Measurements from ENCODE around the gene ERVV-1. TPM values are rescaled to one million over a fixed set of nuclear protein-coding genes. Genes with fewer than 3 reads are reported as not detected.
"Not testable (repeated sequence)": the region's sequence is repeated elsewhere in the genome, so short reads cannot be mapped to it uniquely, and the experiment has no call there.

ERVV-1 gene, protein sequence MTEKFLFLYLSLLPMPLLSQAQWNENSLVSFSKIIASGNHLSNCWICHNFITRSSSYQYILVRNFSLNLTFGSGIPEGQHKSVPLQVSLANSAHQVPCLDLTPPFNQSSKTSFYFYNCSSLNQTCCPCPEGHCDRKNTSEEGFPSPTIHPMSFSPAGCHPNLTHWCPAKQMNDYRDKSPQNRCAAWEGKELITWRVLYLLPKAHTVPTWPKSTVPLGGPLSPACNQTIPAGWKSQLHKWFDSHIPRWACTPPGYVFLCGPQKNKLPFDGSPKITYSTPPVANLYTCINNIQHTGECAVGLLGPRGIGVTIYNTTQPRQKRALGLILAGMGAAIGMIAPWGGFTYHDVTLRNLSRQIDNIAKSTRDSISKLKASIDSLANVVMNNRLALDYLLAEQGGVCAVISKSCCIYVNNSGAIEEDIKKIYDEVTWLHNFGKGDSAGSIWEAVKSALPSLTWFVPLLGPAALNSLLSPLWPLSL
- total RNA-seq (not detected in 2 replicates), polyA plus RNA-seq (0.57 TPM in 1 of 2 replicates, not detected in the other)

DNA sequence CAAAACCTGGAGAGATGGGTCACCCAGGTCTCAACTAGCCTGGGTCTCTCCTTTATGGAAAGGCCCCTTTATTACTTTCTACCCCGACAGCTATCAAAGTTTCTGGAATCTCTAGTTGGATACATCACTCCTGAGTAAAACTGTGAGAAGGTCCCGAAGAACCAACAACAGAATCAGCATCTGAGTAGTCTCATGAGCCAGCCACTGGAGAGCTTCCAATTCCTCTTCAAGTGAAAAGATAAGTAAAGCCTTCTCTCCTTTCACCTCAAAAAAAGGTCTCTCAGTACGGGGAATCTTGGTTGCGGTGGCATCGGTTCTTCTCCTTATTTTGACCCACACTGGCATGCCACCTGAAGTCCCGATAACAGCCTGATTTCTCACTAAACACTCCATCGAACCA lies at the start of gene ERVV-1:
Gene ERVV-1, plus strand, starts transcription at position 301 of the 400 bp plus-strand sequence. CDS start 170 bp downstream, outside the sequence.
- TF ChIP-seq, protein P1, sequence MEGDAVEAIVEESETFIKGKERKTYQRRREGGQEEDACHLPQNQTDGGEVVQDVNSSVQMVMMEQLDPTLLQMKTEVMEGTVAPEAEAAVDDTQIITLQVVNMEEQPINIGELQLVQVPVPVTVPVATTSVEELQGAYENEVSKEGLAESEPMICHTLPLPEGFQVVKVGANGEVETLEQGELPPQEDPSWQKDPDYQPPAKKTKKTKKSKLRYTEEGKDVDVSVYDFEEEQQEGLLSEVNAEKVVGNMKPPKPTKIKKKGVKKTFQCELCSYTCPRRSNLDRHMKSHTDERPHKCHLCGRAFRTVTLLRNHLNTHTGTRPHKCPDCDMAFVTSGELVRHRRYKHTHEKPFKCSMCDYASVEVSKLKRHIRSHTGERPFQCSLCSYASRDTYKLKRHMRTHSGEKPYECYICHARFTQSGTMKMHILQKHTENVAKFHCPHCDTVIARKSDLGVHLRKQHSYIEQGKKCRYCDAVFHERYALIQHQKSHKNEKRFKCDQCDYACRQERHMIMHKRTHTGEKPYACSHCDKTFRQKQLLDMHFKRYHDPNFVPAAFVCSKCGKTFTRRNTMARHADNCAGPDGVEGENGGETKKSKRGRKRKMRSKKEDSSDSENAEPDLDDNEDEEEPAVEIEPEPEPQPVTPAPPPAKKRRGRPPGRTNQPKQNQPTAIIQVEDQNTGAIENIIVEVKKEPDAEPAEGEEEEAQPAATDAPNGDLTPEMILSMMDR (IDR thresholded peaks at IDR 0.05; ENCODE audit: low read depth, low read length) = no peak
- H3K27ac ChIP-seq = no peak within 1 kb of the TSS
- no peaks in the 10 kb centered on the region for H3K36me3 ChIP-seq
- no peak for DNase-seq (ENCODE audit: low read depth in 1 of 2, low spot score in 1 of 2)
- no peaks in the 10 kb centered on the region for H3K27me3 ChIP-seq
- no peaks in the 10 kb centered on the region for H3K9me3 ChIP-seq (ENCODE audit: low read depth)
- no peaks in the 10 kb centered on the region for H3K4me1 ChIP-seq (ENCODE audit: low read depth)
- no peak within 1 kb of the TSS for H3K4me3 ChIP-seq

DNA sequence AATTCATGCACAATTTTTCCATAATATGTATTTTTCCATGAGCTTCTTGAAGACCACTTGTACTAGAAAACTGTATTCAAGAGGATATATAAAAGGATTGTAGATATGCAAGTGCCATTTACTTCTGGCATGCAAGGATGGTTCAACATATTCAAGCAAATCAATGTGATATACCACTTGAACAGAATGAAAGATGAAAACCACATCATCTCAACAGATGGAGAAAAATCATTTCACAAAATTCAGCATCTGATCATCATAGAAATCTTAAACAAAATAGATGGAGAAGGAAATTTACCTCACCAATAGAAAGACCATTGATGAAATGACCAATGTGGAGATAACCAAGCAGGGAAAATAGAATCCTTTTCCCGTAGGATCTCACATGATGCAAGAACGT lies 45.9 kb upstream of the ERVV-1 start:
- Histone ChIP-seq H3K4me1 (ENCODE audit: low read depth) (no peaks in the 10 kb centered on the region), H3K27me3 (no peaks in the 10 kb centered on the region), H3K4me3 (no peak overlapping the region), H3K27ac (no peak overlapping the region), H3K36me3 (no peaks in the 10 kb centered on the region), H3K9me3 (ENCODE audit: low read depth) (no peaks in the 10 kb centered on the region)
- no peak for DNase-seq (ENCODE audit: low read depth in 1 of 2, low spot score in 1 of 2)
- TF ChIP-seq, protein P1 (IDR thresholded peaks at IDR 0.05; ENCODE audit: low read depth, low read length) = no peak

DNA sequence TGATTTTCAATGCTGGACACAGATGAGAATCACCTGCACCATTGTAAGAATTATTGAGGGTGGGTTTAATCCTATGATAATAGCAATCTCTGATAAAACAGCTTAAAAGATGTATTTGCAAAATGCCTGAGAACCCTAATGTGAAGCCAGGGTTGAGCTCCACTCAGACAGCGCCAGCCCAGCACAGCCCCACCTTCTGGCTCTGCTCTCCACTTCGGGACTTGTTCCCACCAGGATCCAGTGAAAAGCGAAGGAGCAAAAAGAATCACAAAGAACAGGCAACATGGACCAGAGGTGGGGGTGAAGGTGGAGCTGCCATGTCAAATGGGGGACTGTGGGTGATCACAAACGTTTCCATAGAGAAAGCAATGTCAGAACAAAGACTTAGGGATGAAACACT lies 32.4 kb upstream of the ERVV-1 start:
- Histone ChIP-seq H3K9me3 (ENCODE audit: low read depth) (no peaks in the 10 kb centered on the region), H3K36me3 (peaks cover 4% of the 10 kb centered on the region), H3K4me3 (no peak overlapping the region), H3K27ac (no peak overlapping the region), H3K27me3 (no peaks in the 10 kb centered on the region), H3K4me1 (ENCODE audit: low read depth) (no peaks in the 10 kb centered on the region)
- TF ChIP-seq, protein P1 (IDR thresholded peaks at IDR 0.05; ENCODE audit: low read depth, low read length) = no peak
- DNase-seq (ENCODE audit: low read depth in 1 of 2, low spot score in 1 of 2) = no peak

DNA sequence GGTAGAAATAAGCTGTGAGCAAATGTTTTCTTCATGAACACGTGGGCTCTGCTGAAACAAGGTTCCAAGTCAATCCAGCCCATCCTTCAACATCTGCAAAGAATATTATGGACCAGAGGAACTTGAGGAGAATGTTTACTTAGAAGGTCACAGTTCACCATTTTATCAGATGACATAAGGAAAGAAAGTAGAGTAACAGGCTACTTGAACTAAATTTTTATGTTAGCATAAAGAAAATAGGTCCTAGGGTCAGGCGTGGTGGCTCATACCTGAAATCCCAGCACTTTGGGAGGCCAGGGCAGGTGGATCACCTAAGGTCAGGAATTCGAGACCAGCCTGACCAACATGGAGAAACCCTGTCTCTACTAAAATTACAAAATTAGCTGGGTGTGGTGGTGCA lies 30.6 kb upstream of the ERVV-1 start:
- H3K27me3 ChIP-seq; H3K4me3 ChIP-seq; H3K9me3 ChIP-seq (ENCODE audit: low read depth); H3K27ac ChIP-seq; DNase-seq (ENCODE audit: low read depth in 1 of 2, low spot score in 1 of 2); H3K4me1 ChIP-seq (ENCODE audit: low read depth); H3K36me3 ChIP-seq: not testable (repeated sequence)

DNA sequence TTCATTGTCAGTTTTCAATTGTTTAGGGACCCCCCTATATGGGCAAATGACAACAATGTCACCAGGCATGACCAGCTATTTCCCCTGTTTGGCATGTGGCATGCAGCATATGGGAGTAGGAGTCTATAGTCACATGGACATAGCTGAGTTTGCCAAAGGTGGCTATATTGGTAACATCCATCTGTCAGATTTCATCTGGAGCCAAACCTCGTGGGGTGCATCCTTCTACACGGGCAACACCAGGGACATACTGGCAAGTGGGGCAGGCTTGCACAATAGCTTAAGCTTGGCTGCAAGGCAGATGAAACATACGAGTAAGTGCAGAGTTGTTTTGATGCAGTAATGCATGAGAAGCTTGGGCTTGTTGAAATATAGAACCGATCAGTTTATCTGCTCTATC lies 26.5 kb upstream of the ERVV-1 start:
- peaks cover 4% of the 10 kb centered on the region for H3K36me3 ChIP-seq
- H3K4me1 ChIP-seq (ENCODE audit: low read depth) = peaks cover under 1% of the 10 kb centered on the region
- TF ChIP-seq, protein P1 (IDR thresholded peaks at IDR 0.05; ENCODE audit: low read depth, low read length) = no peak
- DNase-seq (ENCODE audit: low read depth in 1 of 2, low spot score in 1 of 2) = no peak
- H3K4me3 ChIP-seq = no peak overlapping the region
- H3K27me3 ChIP-seq = no peaks in the 10 kb centered on the region
- H3K9me3 ChIP-seq (ENCODE audit: low read depth) = no peaks in the 10 kb centered on the region
- H3K27ac ChIP-seq = no peak overlapping the region

DNA sequence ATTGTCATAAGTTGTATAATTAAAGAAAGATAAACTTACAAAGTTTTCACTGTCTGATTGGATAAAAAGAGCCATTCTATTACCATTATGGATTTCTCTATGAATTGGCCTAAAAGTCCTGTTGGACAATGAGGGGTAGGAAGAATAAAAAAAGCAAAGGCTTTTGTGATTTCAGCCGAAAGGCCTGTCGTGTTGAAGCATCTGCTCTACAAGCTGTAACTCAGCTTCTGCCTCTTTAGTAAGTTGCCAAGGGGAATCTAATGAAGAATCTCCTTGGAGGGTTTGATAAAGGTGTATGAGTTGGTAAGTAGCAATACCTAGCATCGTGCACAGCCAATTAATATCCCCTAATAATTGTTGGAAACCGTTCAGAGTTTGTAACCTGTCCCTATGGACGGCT lies 25.2 kb upstream of the ERVV-1 start:
- H3K4me1 ChIP-seq (ENCODE audit: low read depth) = peaks cover 5% of the 10 kb centered on the region
- no peaks in the 10 kb centered on the region for H3K9me3 ChIP-seq (ENCODE audit: low read depth)
- peaks cover 4% of the 10 kb centered on the region for H3K36me3 ChIP-seq
- TF ChIP-seq, protein P1 (IDR thresholded peaks at IDR 0.05; ENCODE audit: low read depth, low read length) = no peak
- no peak overlapping the region for H3K4me3 ChIP-seq
- no peak for DNase-seq (ENCODE audit: low read depth in 1 of 2, low spot score in 1 of 2)
- no peak overlapping the region for H3K27ac ChIP-seq
- no peaks in the 10 kb centered on the region for H3K27me3 ChIP-seq

All from cardiac muscle cell (in vitro differentiated cells and primary cell).